Liver (tissue), 3 donors: ENCODE measurements around the gene RAB22A.

Source experiments
- HNF4A ChIP-seq, 2 donors: conservative IDR thresholded peaks; 2 replicates each; pipeline ENCODE4 v1.6.1; 2016; ENCODE audit warnings: antibody characterized with exemption in 2 of 2, mild to moderate bottlenecking in 2 of 2
- JUND ChIP-seq, 2 donors: IDR thresholded peaks; 2 replicates each; pipeline ENCODE4 v1.6.1; 2016; ENCODE audit warnings: antibody characterized with exemption in 2 of 2
- TAF1 ChIP-seq: conservative IDR thresholded peaks from 2 replicates; pipeline ENCODE4 v1.6.1; 2016; ENCODE audit warnings: antibody characterized with exemption, mild to moderate bottlenecking
- TF ChIP-seq, protein P1 (sequence below): fragments of 150-350 bp; IDR thresholded peaks from 2 replicates; pipeline ENCODE4 v1.5.1; 2017; ENCODE audit warnings: improper control_type of control experiment, low read depth, low read length; ENCODE audit not compliant: missing input control
- TF ChIP-seq, protein P2 (sequence below): IDR thresholded peaks from 2 replicates; pipeline ENCODE4 v1.6.1; 2016; ENCODE audit warnings: antibody characterized with exemption
- TF ChIP-seq, protein P3 (sequence below): IDR thresholded peaks from 2 replicates; pipeline ENCODE4 v1.6.1; 2016; ENCODE audit warnings: antibody characterized with exemption, mild to moderate bottlenecking
- donor health status: healthy.
- donor health status: healthy.

DNA sequence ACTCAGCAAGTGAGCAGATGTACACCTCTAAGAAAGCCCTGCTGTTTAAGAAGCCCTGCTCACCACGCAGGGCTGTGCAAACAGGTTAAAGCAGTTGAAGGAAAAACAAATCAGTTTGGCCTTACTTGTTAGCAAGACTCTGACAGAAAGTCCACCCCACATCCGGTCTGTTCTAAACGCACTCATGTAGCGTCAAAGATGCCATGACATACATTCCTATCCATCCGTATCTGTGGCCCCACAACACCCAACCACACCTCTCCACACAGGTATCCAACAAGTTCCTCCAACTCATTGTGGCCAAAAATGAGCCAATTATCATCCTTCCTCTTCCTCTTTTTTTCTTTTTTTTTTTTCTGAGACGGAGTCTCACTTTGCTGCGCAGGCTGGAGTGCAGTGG is 22.8 kb upstream of the RAB22A start:
- TF ChIP-seq, protein P1, sequence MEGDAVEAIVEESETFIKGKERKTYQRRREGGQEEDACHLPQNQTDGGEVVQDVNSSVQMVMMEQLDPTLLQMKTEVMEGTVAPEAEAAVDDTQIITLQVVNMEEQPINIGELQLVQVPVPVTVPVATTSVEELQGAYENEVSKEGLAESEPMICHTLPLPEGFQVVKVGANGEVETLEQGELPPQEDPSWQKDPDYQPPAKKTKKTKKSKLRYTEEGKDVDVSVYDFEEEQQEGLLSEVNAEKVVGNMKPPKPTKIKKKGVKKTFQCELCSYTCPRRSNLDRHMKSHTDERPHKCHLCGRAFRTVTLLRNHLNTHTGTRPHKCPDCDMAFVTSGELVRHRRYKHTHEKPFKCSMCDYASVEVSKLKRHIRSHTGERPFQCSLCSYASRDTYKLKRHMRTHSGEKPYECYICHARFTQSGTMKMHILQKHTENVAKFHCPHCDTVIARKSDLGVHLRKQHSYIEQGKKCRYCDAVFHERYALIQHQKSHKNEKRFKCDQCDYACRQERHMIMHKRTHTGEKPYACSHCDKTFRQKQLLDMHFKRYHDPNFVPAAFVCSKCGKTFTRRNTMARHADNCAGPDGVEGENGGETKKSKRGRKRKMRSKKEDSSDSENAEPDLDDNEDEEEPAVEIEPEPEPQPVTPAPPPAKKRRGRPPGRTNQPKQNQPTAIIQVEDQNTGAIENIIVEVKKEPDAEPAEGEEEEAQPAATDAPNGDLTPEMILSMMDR = no peak
- TF ChIP-seq HNF4A (conservative IDR thresholded peaks at IDR 0.05) (no peak), TAF1 (no peak), JUND (IDR thresholded peaks at IDR 0.05) (no peak)
- TF ChIP-seq, protein P2, sequence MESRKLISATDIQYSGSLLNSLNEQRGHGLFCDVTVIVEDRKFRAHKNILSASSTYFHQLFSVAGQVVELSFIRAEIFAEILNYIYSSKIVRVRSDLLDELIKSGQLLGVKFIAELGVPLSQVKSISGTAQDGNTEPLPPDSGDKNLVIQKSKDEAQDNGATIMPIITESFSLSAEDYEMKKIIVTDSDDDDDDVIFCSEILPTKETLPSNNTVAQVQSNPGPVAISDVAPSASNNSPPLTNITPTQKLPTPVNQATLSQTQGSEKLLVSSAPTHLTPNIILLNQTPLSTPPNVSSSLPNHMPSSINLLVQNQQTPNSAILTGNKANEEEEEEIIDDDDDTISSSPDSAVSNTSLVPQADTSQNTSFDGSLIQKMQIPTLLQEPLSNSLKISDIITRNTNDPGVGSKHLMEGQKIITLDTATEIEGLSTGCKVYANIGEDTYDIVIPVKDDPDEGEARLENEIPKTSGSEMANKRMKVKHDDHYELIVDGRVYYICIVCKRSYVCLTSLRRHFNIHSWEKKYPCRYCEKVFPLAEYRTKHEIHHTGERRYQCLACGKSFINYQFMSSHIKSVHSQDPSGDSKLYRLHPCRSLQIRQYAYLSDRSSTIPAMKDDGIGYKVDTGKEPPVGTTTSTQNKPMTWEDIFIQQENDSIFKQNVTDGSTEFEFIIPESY = no peak
- TF ChIP-seq, protein P3, sequence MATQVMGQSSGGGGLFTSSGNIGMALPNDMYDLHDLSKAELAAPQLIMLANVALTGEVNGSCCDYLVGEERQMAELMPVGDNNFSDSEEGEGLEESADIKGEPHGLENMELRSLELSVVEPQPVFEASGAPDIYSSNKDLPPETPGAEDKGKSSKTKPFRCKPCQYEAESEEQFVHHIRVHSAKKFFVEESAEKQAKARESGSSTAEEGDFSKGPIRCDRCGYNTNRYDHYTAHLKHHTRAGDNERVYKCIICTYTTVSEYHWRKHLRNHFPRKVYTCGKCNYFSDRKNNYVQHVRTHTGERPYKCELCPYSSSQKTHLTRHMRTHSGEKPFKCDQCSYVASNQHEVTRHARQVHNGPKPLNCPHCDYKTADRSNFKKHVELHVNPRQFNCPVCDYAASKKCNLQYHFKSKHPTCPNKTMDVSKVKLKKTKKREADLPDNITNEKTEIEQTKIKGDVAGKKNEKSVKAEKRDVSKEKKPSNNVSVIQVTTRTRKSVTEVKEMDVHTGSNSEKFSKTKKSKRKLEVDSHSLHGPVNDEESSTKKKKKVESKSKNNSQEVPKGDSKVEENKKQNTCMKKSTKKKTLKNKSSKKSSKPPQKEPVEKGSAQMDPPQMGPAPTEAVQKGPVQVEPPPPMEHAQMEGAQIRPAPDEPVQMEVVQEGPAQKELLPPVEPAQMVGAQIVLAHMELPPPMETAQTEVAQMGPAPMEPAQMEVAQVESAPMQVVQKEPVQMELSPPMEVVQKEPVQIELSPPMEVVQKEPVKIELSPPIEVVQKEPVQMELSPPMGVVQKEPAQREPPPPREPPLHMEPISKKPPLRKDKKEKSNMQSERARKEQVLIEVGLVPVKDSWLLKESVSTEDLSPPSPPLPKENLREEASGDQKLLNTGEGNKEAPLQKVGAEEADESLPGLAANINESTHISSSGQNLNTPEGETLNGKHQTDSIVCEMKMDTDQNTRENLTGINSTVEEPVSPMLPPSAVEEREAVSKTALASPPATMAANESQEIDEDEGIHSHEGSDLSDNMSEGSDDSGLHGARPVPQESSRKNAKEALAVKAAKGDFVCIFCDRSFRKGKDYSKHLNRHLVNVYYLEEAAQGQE = no peak
